Activated CD8-positive, alpha-beta T cell treated with anti-CD3 and anti-CD28 coated beads for 36 hours (primary cell): ENCODE data around the gene KHDC1L. TPM values are rescaled to one million over a fixed set of nuclear protein-coding genes. Genes with fewer than 3 reads are reported as not detected.
"Not testable (repeated sequence)": the region's sequence is repeated elsewhere in the genome, so short reads cannot be mapped to it uniquely, and the experiment has no call there.

Experiments used
- ATAC-seq: fragments of 200-7000 bp; cut with Tn5 transposase; one replicate; pipeline ENCODE4 v1.10.0; 2021; ENCODE audit warnings: mild to moderate bottlenecking, moderate library complexity
- CTCF ChIA-PET: fragments of 350-600 bp; sonication (Branson Sonifier 250); formaldehyde crosslinking; loops from one replicate; lab custom pipeline; 2021; ENCODE audit warnings: antibody characterized with exemption; lab: Charles Lee
- POLR2A ChIA-PET: fragments of 350-600 bp; sonication (Branson Sonifier 250); formaldehyde crosslinking; loops from one replicate; lab custom pipeline; 2021; ENCODE audit warnings: antibody characterized with exemption; lab: Charles Lee
- DNase-seq: peaks from one replicate; pipeline ENCODE4 v3.0.0-alpha.2; 2020
- H3K27ac Mint-ChIP-seq: one replicate; pipeline ENCODE4 v1.8.0; 2021; ENCODE audit warnings: mild to moderate bottlenecking, mixed read lengths
- H3K27me3 Mint-ChIP-seq: one replicate; pipeline ENCODE4 v1.8.0; 2021; ENCODE audit warnings: mixed read lengths
- H3K36me3 Mint-ChIP-seq: one replicate; pipeline ENCODE4 v1.8.0; 2021; ENCODE audit warnings: low read depth, mixed read lengths
- H3K4me1 Mint-ChIP-seq: one replicate; pipeline ENCODE4 v1.8.0; 2021; ENCODE audit warnings: low read depth, mixed read lengths
- H3K4me3 Mint-ChIP-seq: one replicate; pipeline ENCODE4 v1.8.0; 2021; ENCODE audit warnings: mild to moderate bottlenecking, moderate library complexity, mixed read lengths
- H3K9me3 Mint-ChIP-seq: one replicate; pipeline ENCODE4 v1.8.0; 2021; ENCODE audit warnings: mixed read lengths
- intact Hi-C: fragments of 100-400 bp; cut with micrococcal nuclease; formaldehyde crosslinking; loops from one replicate; pipeline ENCODE4 v1.10.0; 2022
- total RNA-seq, 2 experiments: library from RNA; stranded (reverse); gene quantifications; one replicate each; pipeline ENCODE4 v1.2.3, GENCODE V29; 2021
- TF ChIP-seq, protein P1 (sequence below): fragments of 200-600 bp; IDR thresholded peaks from one replicate; pipeline ENCODE4 v1.8.0; 2022; ENCODE audit warnings: antibody characterized with exemption, mild to moderate bottlenecking

The KHDC1L gene, protein sequence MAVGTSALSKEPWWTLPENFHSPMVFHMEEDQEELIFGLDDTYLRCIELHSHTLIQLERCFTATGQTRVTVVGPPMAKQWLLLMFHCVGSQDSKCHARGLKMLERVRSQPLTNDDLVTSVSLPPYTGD
- not detected for total RNA-seq

DNA sequence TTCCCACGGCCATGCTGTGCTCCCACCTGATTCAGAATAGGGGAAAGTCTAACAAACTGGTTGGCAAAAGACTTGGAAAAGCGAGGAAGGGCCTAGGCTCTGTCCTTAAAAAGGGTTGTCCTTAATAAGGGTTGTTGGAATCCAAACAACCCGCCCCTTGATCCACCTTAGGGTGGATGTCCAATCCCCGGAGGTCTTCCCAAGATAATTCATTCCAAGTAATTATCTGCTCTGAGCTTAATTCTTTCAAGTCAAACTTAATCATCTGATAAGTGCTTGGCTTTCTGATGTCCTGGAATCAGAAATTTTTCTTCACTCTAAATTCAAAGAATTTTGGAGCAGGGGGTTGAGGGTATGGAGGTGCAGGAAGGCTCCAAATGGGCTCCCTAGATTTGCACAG, at the start of gene KHDC1L:
KHDC1L (minus strand) TSS at position 101 of the 400 bp plus-strand sequence; CDS start at position 13, 88 bp downstream.
- TF ChIP-seq, protein P1, sequence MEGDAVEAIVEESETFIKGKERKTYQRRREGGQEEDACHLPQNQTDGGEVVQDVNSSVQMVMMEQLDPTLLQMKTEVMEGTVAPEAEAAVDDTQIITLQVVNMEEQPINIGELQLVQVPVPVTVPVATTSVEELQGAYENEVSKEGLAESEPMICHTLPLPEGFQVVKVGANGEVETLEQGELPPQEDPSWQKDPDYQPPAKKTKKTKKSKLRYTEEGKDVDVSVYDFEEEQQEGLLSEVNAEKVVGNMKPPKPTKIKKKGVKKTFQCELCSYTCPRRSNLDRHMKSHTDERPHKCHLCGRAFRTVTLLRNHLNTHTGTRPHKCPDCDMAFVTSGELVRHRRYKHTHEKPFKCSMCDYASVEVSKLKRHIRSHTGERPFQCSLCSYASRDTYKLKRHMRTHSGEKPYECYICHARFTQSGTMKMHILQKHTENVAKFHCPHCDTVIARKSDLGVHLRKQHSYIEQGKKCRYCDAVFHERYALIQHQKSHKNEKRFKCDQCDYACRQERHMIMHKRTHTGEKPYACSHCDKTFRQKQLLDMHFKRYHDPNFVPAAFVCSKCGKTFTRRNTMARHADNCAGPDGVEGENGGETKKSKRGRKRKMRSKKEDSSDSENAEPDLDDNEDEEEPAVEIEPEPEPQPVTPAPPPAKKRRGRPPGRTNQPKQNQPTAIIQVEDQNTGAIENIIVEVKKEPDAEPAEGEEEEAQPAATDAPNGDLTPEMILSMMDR, result no peak

DNA sequence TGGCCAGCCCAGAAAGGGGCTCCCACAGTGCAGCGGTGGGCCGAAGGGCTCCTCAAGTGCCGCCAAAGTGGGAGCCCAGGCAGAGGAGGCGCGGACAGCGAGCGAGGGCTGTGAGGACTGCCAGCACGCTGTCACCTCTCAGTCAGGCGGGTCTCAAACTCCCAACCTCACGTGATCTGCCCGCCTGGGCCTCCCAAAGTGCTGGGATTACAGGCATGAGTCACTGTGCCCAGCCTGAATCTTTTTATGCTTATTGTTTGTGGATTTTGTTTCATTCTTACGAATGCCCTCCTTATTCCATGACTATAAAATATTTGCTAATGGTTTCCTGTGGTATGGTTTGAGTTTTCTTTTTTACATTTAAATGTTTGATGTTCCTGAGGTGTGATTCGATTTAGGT, 44.0 kb upstream of the KHDC1L start:
- CTCF ChIA-PET, POLR2A ChIA-PET, H3K4me3 Mint-ChIP-seq, intact Hi-C loops, ATAC-seq, H3K27ac Mint-ChIP-seq, H3K27me3 Mint-ChIP-seq, DNase-seq, H3K9me3 Mint-ChIP-seq: not testable (repeated sequence)
- H3K36me3 Mint-ChIP-seq, result peaks cover 33% of the 10 kb centered on the region
- peaks cover 18% of the 10 kb centered on the region for H3K4me1 Mint-ChIP-seq

More for the DNA sequence above, at the start of gene KHDC1L:
- DNase-seq (no peak), ATAC-seq (no peak)
- H3K9me3 Mint-ChIP-seq, result no peaks in the 10 kb centered on the region
- H3K4me1 Mint-ChIP-seq, result no peaks in the 10 kb centered on the region
- CTCF ChIA-PET, result no interaction called here
- intact Hi-C loops, result no loop called here
- POLR2A ChIA-PET, result no interaction called here
- no peak within 1 kb of the TSS for H3K4me3 Mint-ChIP-seq
- no peaks in the 10 kb centered on the region for H3K36me3 Mint-ChIP-seq
- no peak within 1 kb of the TSS for H3K27ac Mint-ChIP-seq
- H3K27me3 Mint-ChIP-seq, result peaks cover 2% of the 10 kb centered on the region

DNA sequence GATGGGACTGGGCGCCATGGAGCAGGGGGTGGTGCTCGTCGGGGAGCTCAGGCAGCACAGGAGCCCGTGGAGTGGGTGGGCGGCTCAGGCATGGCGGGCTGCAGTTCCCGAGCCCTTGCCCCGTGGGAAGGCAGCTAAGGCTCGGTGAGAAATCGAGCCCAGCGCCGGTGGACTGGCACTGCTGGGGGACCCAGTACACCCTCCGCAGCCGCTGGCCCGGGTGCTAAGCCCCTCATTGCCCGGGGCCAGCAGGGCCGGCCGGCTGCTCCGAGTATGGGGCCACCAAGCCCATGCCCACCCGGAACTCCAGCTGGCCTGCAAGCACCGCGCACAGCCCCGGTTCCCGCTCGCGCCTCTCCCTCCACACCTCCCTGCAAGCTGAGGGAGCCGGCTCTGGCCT, 43.6 kb upstream of the KHDC1L start:
- H3K4me3 Mint-ChIP-seq, DNase-seq, H3K27me3 Mint-ChIP-seq, H3K9me3 Mint-ChIP-seq, H3K27ac Mint-ChIP-seq, intact Hi-C loops, CTCF ChIA-PET, ATAC-seq, POLR2A ChIA-PET: not testable (repeated sequence)
- peaks cover 22% of the 10 kb centered on the region for H3K4me1 Mint-ChIP-seq
- H3K36me3 Mint-ChIP-seq, result peaks cover 31% of the 10 kb centered on the region

DNA sequence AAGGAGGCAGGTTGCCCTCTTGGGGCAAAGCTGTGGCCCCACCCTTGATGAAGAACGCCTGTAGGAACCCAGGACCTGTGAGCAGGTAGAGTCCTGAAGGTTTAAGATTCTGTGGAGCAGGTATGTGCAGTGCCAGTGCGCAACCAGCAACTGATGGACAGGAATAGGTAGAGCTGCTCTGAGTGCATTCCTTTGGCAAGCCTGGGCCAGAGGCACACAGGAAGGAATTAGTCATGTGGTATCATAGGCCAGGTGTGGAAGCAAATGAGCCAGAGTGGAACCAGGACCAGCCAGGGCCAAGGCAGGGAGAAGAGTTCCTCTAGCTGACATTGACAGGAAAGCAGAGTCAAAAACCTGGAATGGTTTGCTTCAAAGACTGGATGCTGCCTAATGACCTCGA, 39.1 kb upstream of the KHDC1L start:
- peaks cover 33% of the 10 kb centered on the region for H3K36me3 Mint-ChIP-seq
- TF ChIP-seq, protein P1, result no peak
- H3K9me3 Mint-ChIP-seq, result no peaks in the 10 kb centered on the region
- intact Hi-C loops, result no loop called here
- H3K4me3 Mint-ChIP-seq, result peak overlapping the region; percentile 85
- H3K4me1 Mint-ChIP-seq, result peaks cover 30% of the 10 kb centered on the region
- ATAC-seq, result no peak
- ChIA-PET CTCF (interaction anchor here (1.0 to 1.6 kb wide), 3 partner anchors 62 to 853 kb away, joined by 3 to 5 read pairs (median 4); no protein-coding TSS in a partner anchor), POLR2A (no interaction called here)
- H3K27ac Mint-ChIP-seq, result peak overlapping the region; percentile 11
- peak; percentile 7 for DNase-seq
- no peaks in the 10 kb centered on the region for H3K27me3 Mint-ChIP-seq

DNA sequence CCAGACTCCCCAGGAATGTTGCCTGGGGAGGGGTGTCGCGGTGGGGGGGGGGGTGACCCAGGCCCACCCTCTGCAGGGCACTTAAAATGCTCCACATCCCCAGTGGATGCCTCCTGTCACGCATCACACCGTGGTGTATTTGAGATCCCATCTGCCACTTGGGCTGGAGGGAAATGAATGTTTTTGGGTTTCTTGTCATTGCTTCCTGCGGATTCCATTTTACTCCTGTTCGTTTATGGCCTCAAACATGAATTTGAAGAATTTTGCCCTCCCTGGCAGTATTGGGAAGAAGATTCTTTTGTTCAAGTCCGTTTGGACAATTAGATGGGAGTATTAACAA, 38.2 kb upstream of the KHDC1L start:
- ChIA-PET POLR2A (interaction anchor here (0.7 kb wide), 1 partner anchor 32 kb away, joined by 3 read pairs; no protein-coding TSS in a partner anchor), CTCF (interaction anchor here (0.6 to 1.6 kb wide), 4 partner anchors 11 to 852 kb away, joined by 3 to 5 read pairs (median 4); no protein-coding TSS in a partner anchor)
- intact Hi-C loops, result no loop called here

More for the DNA sequence above, 38.2 kb upstream of the KHDC1L start:
- H3K27me3 Mint-ChIP-seq, result no peaks in the 10 kb centered on the region
- peak overlapping the region; percentile 78 for H3K27ac Mint-ChIP-seq
- peaks cover 30% of the 10 kb centered on the region for H3K4me1 Mint-ChIP-seq
- no peaks in the 10 kb centered on the region for H3K9me3 Mint-ChIP-seq
- TF ChIP-seq, protein P1, result no peak
- H3K4me3 Mint-ChIP-seq, result peak overlapping the region; percentile 85
- DNase-seq (peak; percentile 9), ATAC-seq (peak; percentile 8)
- peaks cover 31% of the 10 kb centered on the region for H3K36me3 Mint-ChIP-seq
